ENCODE measurements around the gene TSHZ1. TPM values are rescaled to one million over a fixed set of nuclear protein-coding genes. Genes with fewer than 3 reads are reported as not detected.
A peak's percentile ranks its signal among the peaks of the same experiment; 100 is the strongest.

TSHZ1 gene
- total RNA-seq, 2 donors from 2014 or later, result 8.3 to 11.2 TPM

- Histone ChIP-seq H3K27ac (no peak overlapping the region), H3K27me3 (no peaks in the 10 kb centered on the region), H3K9me3 (no peaks in the 10 kb centered on the region), H3K4me3 (no peak overlapping the region), H3K4me1 (peaks cover 4% of the 10 kb centered on the region), H3K36me3 (replicated peaks in 1 of 2; ENCODE audit: insufficient read depth in 1 of 2, low read depth in 2 of 2) (no peaks in the 10 kb centered on the region)
- TF ChIP-seq CTCF (IDR thresholded peaks at IDR 0.05) (no peak), POLR2A (IDR thresholded peaks at IDR 0.05) (no peak)
- ATAC-seq, result no peak
- 94 to 97% methylated on average over 3 of the region's 3 CpGs for WGBS, 2 donors
- DNase-seq, result no peak
- intact Hi-C loops (cut with DNase I), result no loop called here
Measured at GRCh38 chr18:75255094-75255493, 44.5 kb downstream of the TSHZ1 start.

GRCh38 chr18:75256376-75256775 lies 45.8 kb downstream of the TSHZ1 start:
- TF ChIP-seq CTCF (IDR thresholded peaks at IDR 0.05) (no peak), POLR2A (IDR thresholded peaks at IDR 0.05) (no peak)

GRCh38 chr18:75257605-75258004 lies 47.0 kb downstream of the TSHZ1 start:
- WGBS, 2 donors, result 69 to 81% methylated on average over 14 of the region's 14 CpGs
- no peak overlapping the region for H3K4me3 ChIP-seq
- H3K27me3 ChIP-seq, result no peaks in the 10 kb centered on the region
- TF ChIP-seq CTCF (IDR thresholded peaks at IDR 0.05) (no peak), POLR2A (IDR thresholded peaks at IDR 0.05) (no peak)
- ATAC-seq, result no peak
- no peaks in the 10 kb centered on the region for H3K36me3 ChIP-seq (replicated peaks in 1 of 2; ENCODE audit: insufficient read depth in 1 of 2, low read depth in 2 of 2)
- H3K4me1 ChIP-seq, result peaks cover 4% of the 10 kb centered on the region
- H3K9me3 ChIP-seq, result no peaks in the 10 kb centered on the region
- no peak for DNase-seq
- intact Hi-C loops (cut with DNase I), result no loop called here
- peak overlapping the region in 1 of 4 donors; percentile 14 for H3K27ac ChIP-seq

More at GRCh38 chr18:75256376-75256775, 45.8 kb downstream of the TSHZ1 start:
- H3K27ac ChIP-seq, result no peak overlapping the region
- ATAC-seq (no peak), DNase-seq (no peak)
- H3K4me3 ChIP-seq, result no peak overlapping the region
- H3K4me1 ChIP-seq, result peaks cover 4% of the 10 kb centered on the region
- no peaks in the 10 kb centered on the region for H3K36me3 ChIP-seq (replicated peaks in 1 of 2; ENCODE audit: insufficient read depth in 1 of 2, low read depth in 2 of 2)
- no peaks in the 10 kb centered on the region for H3K9me3 ChIP-seq
- no peaks in the 10 kb centered on the region for H3K27me3 ChIP-seq
- intact Hi-C loops (cut with DNase I), result no loop called here

GRCh38 chr18:75261430-75262223 lies 51.0 kb downstream of the TSHZ1 start:
- no peak overlapping the region for H3K4me3 ChIP-seq
- ATAC-seq (no peak), DNase-seq (no peak)
- H3K36me3 ChIP-seq (replicated peaks in 1 of 2; ENCODE audit: insufficient read depth in 1 of 2, low read depth in 2 of 2), result no peaks in the 10 kb centered on the region
- peaks cover 10% of the 10 kb centered on the region for H3K4me1 ChIP-seq
- WGBS, 2 donors, result 86 to 90% methylated on average over 9 of the region's 9 CpGs
- TF ChIP-seq CTCF (IDR thresholded peaks at IDR 0.05) (no peak), POLR2A (IDR thresholded peaks at IDR 0.05) (no peak)
- no peak overlapping the region for H3K27ac ChIP-seq
- no peaks in the 10 kb centered on the region for H3K27me3 ChIP-seq
- no peaks in the 10 kb centered on the region for H3K9me3 ChIP-seq
- intact Hi-C loops (cut with DNase I), result no loop called here

- 89 to 91% methylated on average over 4 of the region's 4 CpGs for WGBS, 2 donors
- ATAC-seq, result no peak
- DNase-seq, result no peak
- H3K36me3 ChIP-seq (replicated peaks in 1 of 2; ENCODE audit: insufficient read depth in 1 of 2, low read depth in 2 of 2), result no peaks in the 10 kb centered on the region
- H3K4me1 ChIP-seq, result peaks cover 10% of the 10 kb centered on the region
- no peak overlapping the region for H3K4me3 ChIP-seq
- no peaks in the 10 kb centered on the region for H3K27me3 ChIP-seq
- TF ChIP-seq CTCF (IDR thresholded peaks at IDR 0.05) (no peak), POLR2A (IDR thresholded peaks at IDR 0.05) (no peak)
- intact Hi-C loops (cut with DNase I), result no loop called here
- H3K9me3 ChIP-seq, result no peaks in the 10 kb centered on the region
- no peak overlapping the region for H3K27ac ChIP-seq
Measured at GRCh38 chr18:75262511-75262910, 51.9 kb downstream of the TSHZ1 start.

All from body of pancreas (tissue), 4 donors.